Stimulated activated CD8-positive, alpha-beta memory T cell treated with anti-CD3 and anti-CD28 coated beads, Interleukin-2, amount 100 ng/mL, for 48 hours (primary cell): ENCODE data around the gene TCEA2.

ENCODE experiments used
- DNase-seq, 2 donors: peaks; one replicate each; pipeline ENCODE4 v3.0.0-alpha.2; 2020; ENCODE audit warnings: low read depth in 2 of 2

Gene TCEA2

GRCh38 chr20:64035933-64036345, 27.1 kb upstream of the TCEA2 start, which contains the start of gene C20orf204:
TSS of gene C20orf204 (plus strand) at chr20:64036182. CDS start at chr20:64036324, 142 bp downstream.
- no peak for DNase-seq

GRCh38 chr20:64036346-64037198, 26.4 kb upstream of the TCEA2 start:
- peak in 1 of 2 donors; percentile 37 for DNase-seq

GRCh38 chr20:64037199-64037497, 25.9 kb upstream of the TCEA2 start:
- DNase-seq: no peak

- DNase-seq: no peak
These were observed 25.3 kb upstream of the TCEA2 start for GRCh38 chr20:64037498-64038213.

- no peak for DNase-seq
These were observed 24.8 kb upstream of the TCEA2 start for GRCh38 chr20:64038224-64038564.

GRCh38 chr20:64038565-64039292, 24.3 kb upstream of the TCEA2 start:
- peak; percentile 69 for DNase-seq

- no peak for DNase-seq
These were observed 23.5 kb upstream of the TCEA2 start for GRCh38 chr20:64039293-64040160.

- no peak for DNase-seq
These were observed 22.6 kb upstream of the TCEA2 start for GRCh38 chr20:64040231-64041039.

- DNase-seq: no peak
These were observed 21.8 kb upstream of the TCEA2 start for GRCh38 chr20:64041040-64041780.

GRCh38 chr20:64041781-64042053, 21.3 kb upstream of the TCEA2 start:
- no peak for DNase-seq

- DNase-seq: no peak
These were observed 20.8 kb upstream of the TCEA2 start for GRCh38 chr20:64042054-64042781.

- no peak for DNase-seq
These were observed 19.2 kb upstream of the TCEA2 start for GRCh38 chr20:64043768-64044167.

GRCh38 chr20:64044484-64045247, 18.3 kb upstream of the TCEA2 start:
- DNase-seq: no peak

GRCh38 chr20:64045346-64046011, 17.5 kb upstream of the TCEA2 start:
- DNase-seq: no peak

GRCh38 chr20:64047046-64047389, 16.0 kb upstream of the TCEA2 start:
- no peak for DNase-seq

GRCh38 chr20:64047968-64048401, 15.0 kb upstream of the TCEA2 start:
- no peak for DNase-seq

- DNase-seq: no peak
These were observed 14.5 kb upstream of the TCEA2 start for GRCh38 chr20:64048402-64049044.
